Stimulated activated CD4-positive, alpha-beta T cell treated with anti-CD3 and anti-CD28 coated beads, Interleukin-1b, Interleukin-23, amount 100 ng/mL, for 1 hour (primary cell): ENCODE results near the gene CNP.

Source experiments
- DNase-seq, 2 donors: peaks; one replicate each; pipeline ENCODE4 v3.0.0-alpha.2; 2020; ENCODE audit warnings: low read depth in 2 of 2

Gene CNP

GRCh38 chr17:41972571-41973407 lies 6.2 kb downstream of the CNP start:
- DNase-seq, result no peak

- DNase-seq, result no peak
Observed at GRCh38 chr17:41973408-41973811, 6.8 kb downstream of the CNP start.

GRCh38 chr17:41974031-41974430 lies 7.4 kb downstream of the CNP start:
- no peak for DNase-seq

- DNase-seq, result no peak
Observed at GRCh38 chr17:41974658-41975057, 8.1 kb downstream of the CNP start.

- DNase-seq, result no peak
Observed at GRCh38 chr17:41975099-41976083, 8.8 kb downstream of the CNP start.

- DNase-seq, result no peak
Observed at GRCh38 chr17:41976142-41976768, 9.7 kb downstream of the CNP start.

GRCh38 chr17:41977991-41978390 lies 11.4 kb downstream of the CNP start:
- no peak for DNase-seq

GRCh38 chr17:41982026-41982760 lies 15.6 kb downstream of the CNP start:
- no peak for DNase-seq

- DNase-seq, result no peak
Observed at GRCh38 chr17:41984454-41984853, 17.9 kb downstream of the CNP start.

GRCh38 chr17:41985919-41986318 lies 19.3 kb downstream of the CNP start:
- no peak for DNase-seq

GRCh38 chr17:41986634-41987033 lies 20.0 kb downstream of the CNP start:
- no peak for DNase-seq

- DNase-seq, result no peak
Observed at GRCh38 chr17:41987642-41988041, 21.0 kb downstream of the CNP start.

- no peak for DNase-seq
Observed at GRCh38 chr17:41988418-41988817, 21.8 kb downstream of the CNP start.

GRCh38 chr17:41989702-41990419 lies 23.3 kb downstream of the CNP start:
- DNase-seq, result no peak

- no peak for DNase-seq
Observed at GRCh38 chr17:41992576-41992975, 26.0 kb downstream of the CNP start.

GRCh38 chr17:41996855-41997164 lies 30.2 kb downstream of the CNP start:
- no peak for DNase-seq

GRCh38 chr17:41998497-41998896 lies 31.9 kb downstream of the CNP start:
- DNase-seq, result no peak

- DNase-seq, result no peak
Observed at GRCh38 chr17:42000413-42001133, 34.0 kb downstream of the CNP start.

GRCh38 chr17:42001729-42002128 lies 35.1 kb downstream of the CNP start:
- DNase-seq, result no peak

GRCh38 chr17:42002175-42002791 lies 35.7 kb downstream of the CNP start:
- no peak for DNase-seq
